ENCODE results near the gene PAPPA.

Gene PAPPA

GRCh38 chr9:116233160-116233530, 79.6 kb downstream of the PAPPA start:
- no peak for FAIRE-seq

GRCh38 chr9:116234081-116234480, 80.5 kb downstream of the PAPPA start:
- FAIRE-seq = no peak

- FAIRE-seq = no peak
These were observed 83.4 kb downstream of the PAPPA start for GRCh38 chr9:116236979-116237378.

- no peak for FAIRE-seq
These were observed 83.9 kb downstream of the PAPPA start for GRCh38 chr9:116237456-116237855.

GRCh38 chr9:116238225-116238624, 84.6 kb downstream of the PAPPA start:
- no peak for FAIRE-seq

- no peak for FAIRE-seq
These were observed 85.3 kb downstream of the PAPPA start for GRCh38 chr9:116238776-116239340.

- no peak for FAIRE-seq
These were observed 90.1 kb downstream of the PAPPA start for GRCh38 chr9:116243708-116244107.

- FAIRE-seq = no peak
These were observed 93.7 kb downstream of the PAPPA start for GRCh38 chr9:116247284-116247683.

- FAIRE-seq = no peak
These were observed 94.3 kb downstream of the PAPPA start for GRCh38 chr9:116247791-116248374.

GRCh38 chr9:116250891-116251290, 97.3 kb downstream of the PAPPA start:
- FAIRE-seq = no peak

GRCh38 chr9:116251366-116251765, 97.8 kb downstream of the PAPPA start:
- FAIRE-seq = no peak

GRCh38 chr9:116260531-116260930, 106.9 kb downstream of the PAPPA start:
- FAIRE-seq = no peak

- no peak for FAIRE-seq
These were observed 108.9 kb downstream of the PAPPA start for GRCh38 chr9:116262448-116262847.

- FAIRE-seq = no peak
These were observed 110.8 kb downstream of the PAPPA start for GRCh38 chr9:116264361-116264760.

- no peak for FAIRE-seq
These were observed 113.4 kb downstream of the PAPPA start for GRCh38 chr9:116267021-116267420.

- no peak for FAIRE-seq
These were observed 115.7 kb downstream of the PAPPA start for GRCh38 chr9:116269250-116269649.

GRCh38 chr9:116270546-116270945, 117.0 kb downstream of the PAPPA start:
- no peak for FAIRE-seq

- no peak for FAIRE-seq
These were observed 117.7 kb downstream of the PAPPA start for GRCh38 chr9:116271340-116271739.

- FAIRE-seq = no peak
These were observed 118.4 kb downstream of the PAPPA start for GRCh38 chr9:116271991-116272390.

- FAIRE-seq = no peak
These were observed 120.7 kb downstream of the PAPPA start for GRCh38 chr9:116274293-116274692.

- no peak for FAIRE-seq
These were observed 122.0 kb downstream of the PAPPA start for GRCh38 chr9:116275418-116276195.

- FAIRE-seq = no peak
These were observed 122.6 kb downstream of the PAPPA start for GRCh38 chr9:116276196-116276493.

GRCh38 chr9:116276651-116277121, 123.1 kb downstream of the PAPPA start:
- no peak for FAIRE-seq

GRCh38 chr9:116278326-116278725, 124.7 kb downstream of the PAPPA start:
- no peak for FAIRE-seq

- FAIRE-seq = no peak
These were observed 125.6 kb downstream of the PAPPA start for GRCh38 chr9:116279230-116279629.

Data from A204.1 (cell line).